Spleen (tissue), 7 donors: ENCODE measurements around the gene CIDEB.

Source experiments
- CTCF ChIP-seq, 11 experiments: fragments of 200-600 bp in 7 of 11; fragments of 450-650 bp in 4 of 11; sonication (generic) in 4 of 11; IDR thresholded peaks in 8 of 11; conservative IDR thresholded peaks in 3 of 11; 1 replicate in 7 of 11; 2 replicates in 4 of 11; pipeline versions ENCODE4 v1.4.0 to v1.8.0; 2016 to 2021; ENCODE audit warnings: antibody characterized with exemption in 11 of 11, inconsistent platforms in 4 of 11, mild to moderate bottlenecking in 1 of 11
- POLR2A ChIP-seq, 3 donors: fragments of 450-650 bp; IDR thresholded peaks; one replicate each; pipeline ENCODE4 v1.5.1; 2017; ENCODE audit warnings: antibody characterized with exemption in 3 of 3, mild to moderate bottlenecking in 1 of 3
- POLR2AphosphoS5 ChIP-seq, 3 donors: sonication (generic); formaldehyde crosslinking; IDR thresholded peaks; one replicate each; pipeline ENCODE4 v1.5.1; 2017; ENCODE audit warnings: antibody characterized with exemption in 3 of 3
- donor health status: DM: no; HTN: no; CAD: no; lungs with moderate emphysema.
- donor health status: DM: no; HTN: no; CAD: no.
- donor health status: DM: no; HTN: no; CAD: no.

- TF ChIP-seq CTCF (IDR thresholded peaks at IDR 0.05 in 8 of 11, conservative IDR thresholded peaks at IDR 0.05 in 3 of 11) = no peak
- no peak for TF ChIP-seq POLR2A (IDR thresholded peaks at IDR 0.05)
- no peak for TF ChIP-seq POLR2AphosphoS5 (IDR thresholded peaks at IDR 0.05)
These were observed 52.3 kb downstream of the CIDEB start for GRCh38 chr14:24255438-24255837.
